ENCODE measurements around the gene TGFBR3L.
"Not testable (repeated sequence)": the region's sequence is repeated elsewhere in the genome, so short reads cannot be mapped to it uniquely, and the experiment has no call there.

The TGFBR3L gene

DNA sequence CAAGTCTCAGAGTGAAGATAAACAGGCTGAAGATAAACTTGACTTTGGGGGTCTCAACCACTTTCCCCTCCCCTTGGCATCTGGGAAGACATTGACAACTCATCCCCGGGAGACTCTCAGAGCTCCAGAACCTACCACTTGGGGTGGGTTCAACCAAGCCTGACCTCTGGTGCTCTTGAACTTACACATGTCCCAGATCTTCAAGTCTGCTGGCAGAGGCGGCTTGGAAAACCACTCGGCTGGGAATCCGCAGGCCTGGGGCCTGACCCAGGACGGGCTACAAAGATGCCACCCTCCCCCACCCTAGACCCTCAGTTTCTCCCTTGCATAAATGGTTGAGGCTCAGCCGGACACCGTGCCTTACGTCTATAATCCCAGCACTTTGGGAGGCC is 25.8 kb upstream of the TGFBR3L start:
- TF ChIP-seq, protein P1, sequence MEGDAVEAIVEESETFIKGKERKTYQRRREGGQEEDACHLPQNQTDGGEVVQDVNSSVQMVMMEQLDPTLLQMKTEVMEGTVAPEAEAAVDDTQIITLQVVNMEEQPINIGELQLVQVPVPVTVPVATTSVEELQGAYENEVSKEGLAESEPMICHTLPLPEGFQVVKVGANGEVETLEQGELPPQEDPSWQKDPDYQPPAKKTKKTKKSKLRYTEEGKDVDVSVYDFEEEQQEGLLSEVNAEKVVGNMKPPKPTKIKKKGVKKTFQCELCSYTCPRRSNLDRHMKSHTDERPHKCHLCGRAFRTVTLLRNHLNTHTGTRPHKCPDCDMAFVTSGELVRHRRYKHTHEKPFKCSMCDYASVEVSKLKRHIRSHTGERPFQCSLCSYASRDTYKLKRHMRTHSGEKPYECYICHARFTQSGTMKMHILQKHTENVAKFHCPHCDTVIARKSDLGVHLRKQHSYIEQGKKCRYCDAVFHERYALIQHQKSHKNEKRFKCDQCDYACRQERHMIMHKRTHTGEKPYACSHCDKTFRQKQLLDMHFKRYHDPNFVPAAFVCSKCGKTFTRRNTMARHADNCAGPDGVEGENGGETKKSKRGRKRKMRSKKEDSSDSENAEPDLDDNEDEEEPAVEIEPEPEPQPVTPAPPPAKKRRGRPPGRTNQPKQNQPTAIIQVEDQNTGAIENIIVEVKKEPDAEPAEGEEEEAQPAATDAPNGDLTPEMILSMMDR (IDR thresholded peaks at IDR 0.05; ENCODE audit: borderline replicate concordance, insufficient read depth, low read depth, low read length): no peak
- H3K4me3 ChIP-seq (ENCODE audit: low read depth, low read length): no peak overlapping the region

DNA sequence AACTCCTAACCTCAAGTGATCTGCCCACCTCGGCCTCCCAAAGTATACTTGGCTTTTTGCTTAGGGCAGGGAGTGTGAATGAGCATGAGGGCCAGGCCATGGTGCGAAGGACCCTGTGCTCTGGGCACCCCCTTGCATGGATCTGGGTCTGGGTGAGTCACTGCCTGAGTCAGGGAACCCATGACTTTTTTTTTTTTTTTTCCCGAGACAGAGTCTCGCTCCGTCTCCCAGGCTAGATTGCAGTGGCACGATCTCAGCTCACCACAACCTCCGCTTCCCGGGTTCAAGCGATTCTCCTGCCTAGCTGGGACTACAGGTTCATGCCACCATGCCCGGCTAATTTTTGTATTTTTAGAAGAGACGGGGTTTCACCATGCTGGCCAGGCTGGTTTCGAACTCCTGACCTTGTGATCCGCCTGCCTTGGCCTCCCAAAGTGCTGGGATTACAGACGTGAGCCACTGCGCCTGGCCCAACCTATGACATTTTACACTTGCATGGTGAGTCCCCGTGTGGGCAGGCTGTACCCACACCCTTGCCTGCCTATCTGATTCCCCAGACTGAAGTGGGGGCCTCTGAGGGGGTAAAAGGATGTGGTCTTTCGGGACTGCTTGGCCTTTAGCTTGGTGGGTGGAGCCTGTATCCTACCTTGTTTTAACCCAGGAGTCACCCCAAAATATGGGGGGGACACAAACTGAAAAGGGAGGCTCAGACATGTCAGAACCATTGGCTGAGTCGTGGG is 21.1 kb upstream of the TGFBR3L start:
- not testable (repeated sequence) for H3K4me3 ChIP-seq (ENCODE audit: low read depth, low read length)

DNA sequence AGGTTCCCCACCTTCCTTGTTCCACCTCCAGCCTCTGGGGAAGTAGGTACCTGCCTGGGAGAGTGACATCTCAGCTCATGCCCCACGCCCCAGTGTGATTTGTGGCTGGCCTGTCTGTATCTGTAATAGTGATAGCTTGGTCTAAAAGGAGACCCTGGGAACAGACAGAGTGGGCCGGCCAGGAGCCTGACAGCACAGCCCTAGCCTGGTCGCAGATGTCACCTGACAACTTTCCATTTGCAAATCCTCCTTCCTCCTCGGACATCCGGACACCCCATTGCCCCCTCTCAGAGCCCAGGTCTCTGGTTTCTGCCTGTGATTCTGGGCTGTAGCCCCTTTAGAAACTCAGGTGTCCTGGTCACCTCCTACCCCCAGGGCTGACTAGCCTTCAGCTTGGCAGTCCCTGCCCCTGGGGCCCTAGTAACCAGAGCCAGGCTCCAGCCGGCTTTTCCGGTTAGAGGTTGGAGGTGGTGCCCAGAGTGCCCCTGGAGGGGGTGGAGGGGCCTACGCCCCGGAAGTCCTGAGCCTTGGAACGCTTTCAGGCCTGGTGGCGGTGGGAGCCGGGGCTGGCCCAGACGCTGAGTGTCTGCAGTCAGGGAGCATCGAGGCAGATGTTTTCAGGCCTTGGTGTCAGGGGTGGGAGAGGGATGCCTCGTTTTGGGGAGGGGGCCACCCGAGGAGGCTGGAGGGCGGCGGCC is 19.9 kb upstream of the TGFBR3L start:
- TF ChIP-seq, protein P1 (IDR thresholded peaks at IDR 0.05; ENCODE audit: borderline replicate concordance, insufficient read depth, low read depth, low read length): no peak
- no peak overlapping the region for H3K4me3 ChIP-seq (ENCODE audit: low read depth, low read length)

DNA sequence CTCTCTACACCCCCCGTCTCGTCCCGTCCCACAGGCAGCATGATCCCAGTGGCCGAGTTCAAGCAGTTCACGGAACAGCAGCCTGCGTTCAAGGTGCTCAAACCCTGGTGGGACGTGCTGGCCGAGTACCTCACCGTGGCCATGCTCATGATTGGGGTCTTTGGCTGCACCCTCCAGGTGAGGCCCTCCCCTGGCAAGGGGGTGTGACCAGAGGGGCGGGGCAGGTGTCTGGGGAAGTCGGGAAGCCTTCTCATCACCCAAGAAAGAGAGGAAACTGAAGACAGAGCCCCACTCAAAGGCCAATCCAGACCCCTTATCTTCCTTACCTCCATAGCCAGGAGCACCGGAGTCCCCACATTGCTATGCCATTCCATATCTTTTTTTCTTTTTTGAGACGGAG is 19.1 kb upstream of the TGFBR3L start:
- H3K4me3 ChIP-seq (ENCODE audit: low read depth, low read length): no peak overlapping the region
- TF ChIP-seq, protein P1 (IDR thresholded peaks at IDR 0.05; ENCODE audit: borderline replicate concordance, insufficient read depth, low read depth, low read length): no peak

DNA sequence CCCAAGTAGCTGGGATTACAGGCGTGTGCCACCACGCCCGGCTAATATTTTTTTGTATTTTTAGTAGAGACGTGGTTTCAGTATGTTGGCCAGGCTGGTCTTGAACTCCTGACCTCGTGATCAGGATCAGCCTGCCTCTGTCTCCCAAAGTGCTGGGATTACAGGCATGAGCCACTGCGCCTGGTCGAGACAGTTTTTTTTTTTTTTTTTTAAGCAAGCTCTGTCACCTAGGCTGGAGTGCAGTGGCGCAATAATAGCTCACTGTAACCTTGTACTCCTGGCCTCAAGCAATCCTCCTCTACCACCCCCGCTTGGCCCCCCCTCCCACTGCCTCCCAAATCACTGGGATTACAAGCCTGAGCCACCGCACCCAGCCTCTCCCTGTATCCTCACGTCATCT is 17.3 kb upstream of the TGFBR3L start:
- no peak overlapping the region for H3K4me3 ChIP-seq (ENCODE audit: low read depth, low read length)
- TF ChIP-seq, protein P1 (IDR thresholded peaks at IDR 0.05; ENCODE audit: borderline replicate concordance, insufficient read depth, low read depth, low read length): no peak

DNA sequence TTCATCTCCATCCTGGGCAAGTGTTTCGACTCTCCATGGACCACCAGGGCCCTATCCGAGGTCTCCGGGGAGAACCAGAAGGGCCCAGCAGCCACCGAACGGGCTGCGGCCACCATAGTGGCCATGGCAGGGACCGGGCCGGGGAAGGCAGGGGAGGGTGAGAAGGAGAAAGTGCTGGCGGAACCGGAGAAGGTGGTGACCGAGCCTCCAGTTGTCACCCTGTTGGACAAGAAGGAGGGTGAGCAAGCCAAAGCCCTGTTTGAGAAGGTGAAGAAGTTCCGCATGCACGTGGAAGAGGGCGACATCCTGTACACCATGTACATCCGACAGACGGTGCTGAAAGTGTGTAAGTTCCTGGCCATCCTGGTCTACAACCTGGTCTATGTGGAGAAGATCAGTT is 15.7 kb upstream of the TGFBR3L start:
- TF ChIP-seq, protein P1 (IDR thresholded peaks at IDR 0.05; ENCODE audit: borderline replicate concordance, insufficient read depth, low read depth, low read length): no peak
- H3K4me3 ChIP-seq (ENCODE audit: low read depth, low read length): no peak overlapping the region

DNA sequence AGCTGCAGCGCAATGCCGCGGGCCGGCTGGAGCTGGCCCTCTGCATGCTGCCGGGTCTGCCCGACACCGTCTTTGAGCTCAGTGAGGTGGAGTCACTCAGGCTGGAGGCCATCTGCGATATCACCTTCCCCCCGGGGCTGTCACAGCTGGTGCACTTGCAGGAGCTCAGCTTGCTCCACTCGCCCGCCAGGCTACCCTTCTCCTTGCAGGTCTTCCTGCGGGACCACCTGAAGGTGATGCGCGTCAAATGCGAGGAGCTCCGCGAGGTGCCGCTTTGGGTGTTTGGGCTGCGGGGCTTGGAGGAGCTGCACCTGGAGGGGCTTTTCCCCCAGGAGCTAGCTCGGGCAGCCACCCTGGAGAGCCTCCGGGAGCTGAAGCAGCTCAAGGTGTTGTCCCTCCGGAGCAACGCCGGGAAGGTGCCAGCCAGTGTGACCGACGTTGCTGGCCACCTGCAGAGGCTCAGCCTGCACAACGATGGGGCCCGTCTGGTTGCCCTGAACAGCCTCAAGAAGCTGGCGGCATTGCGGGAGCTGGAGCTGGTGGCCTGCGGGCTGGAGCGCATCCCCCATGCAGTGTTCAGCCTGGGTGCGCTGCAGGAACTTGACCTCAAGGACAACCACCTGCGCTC is 14.8 kb upstream of the TGFBR3L start:
- TF ChIP-seq, protein P1 (IDR thresholded peaks at IDR 0.05; ENCODE audit: borderline replicate concordance, insufficient read depth, low read depth, low read length): no peak
- no peak overlapping the region for H3K4me3 ChIP-seq (ENCODE audit: low read depth, low read length)
